ENCODE results near the gene PSMB7. TPM values are rescaled to one million over a fixed set of nuclear protein-coding genes. Genes with fewer than 3 reads are reported as not detected.
A peak's percentile ranks its signal among the peaks of the same experiment; 100 is the strongest.

The PSMB7 gene
- total RNA-seq, 2 experiments from 2014 or later = 69.3 to 71.7 TPM

- Histone ChIP-seq H3K27ac (ENCODE audit: low read depth in 1 of 2, low read length in 2 of 2) (no peak overlapping the region), H3K4me1 (ENCODE audit: insufficient read depth, low read length) (peaks cover 3% of the 10 kb centered on the region), H3K9me3 (ENCODE audit: control insufficient read depth in 1 of 2, insufficient read depth in 1 of 2, low read length in 2 of 2) (no peaks in the 10 kb centered on the region), H3K27me3 (ENCODE audit: control insufficient read depth in 1 of 2, insufficient read depth in 2 of 2, low read length in 2 of 2) (no peaks in the 10 kb centered on the region), H3K36me3 (ENCODE audit: insufficient read depth, low read length) (peaks cover 53% of the 10 kb centered on the region), H3K4me3 (ENCODE audit: low read length) (no peak overlapping the region)
- peaks cover 48% of the 10 kb centered on the region for H3K4me1 Mint-ChIP-seq (ENCODE audit: low read depth)
- no peak overlapping the region for H3K27ac Mint-ChIP-seq
- H3K4me3 Mint-ChIP-seq = no peak overlapping the region
- DNase-seq (no peak), ATAC-seq (ENCODE audit: poor library complexity) (no peak)
- intact Hi-C loops (cut with DNase I, micrococcal nuclease) = no loop called here
- CTCF ChIA-PET = no interaction called here
- H3K36me3 Mint-ChIP-seq (ENCODE audit: low read depth) = peaks cover 92% of the 10 kb centered on the region
- no peaks in the 10 kb centered on the region for H3K9me3 Mint-ChIP-seq
- POLR2A ChIA-PET = no interaction called here
- H3K27me3 Mint-ChIP-seq = no peaks in the 10 kb centered on the region
- TF ChIP-seq, protein P1, sequence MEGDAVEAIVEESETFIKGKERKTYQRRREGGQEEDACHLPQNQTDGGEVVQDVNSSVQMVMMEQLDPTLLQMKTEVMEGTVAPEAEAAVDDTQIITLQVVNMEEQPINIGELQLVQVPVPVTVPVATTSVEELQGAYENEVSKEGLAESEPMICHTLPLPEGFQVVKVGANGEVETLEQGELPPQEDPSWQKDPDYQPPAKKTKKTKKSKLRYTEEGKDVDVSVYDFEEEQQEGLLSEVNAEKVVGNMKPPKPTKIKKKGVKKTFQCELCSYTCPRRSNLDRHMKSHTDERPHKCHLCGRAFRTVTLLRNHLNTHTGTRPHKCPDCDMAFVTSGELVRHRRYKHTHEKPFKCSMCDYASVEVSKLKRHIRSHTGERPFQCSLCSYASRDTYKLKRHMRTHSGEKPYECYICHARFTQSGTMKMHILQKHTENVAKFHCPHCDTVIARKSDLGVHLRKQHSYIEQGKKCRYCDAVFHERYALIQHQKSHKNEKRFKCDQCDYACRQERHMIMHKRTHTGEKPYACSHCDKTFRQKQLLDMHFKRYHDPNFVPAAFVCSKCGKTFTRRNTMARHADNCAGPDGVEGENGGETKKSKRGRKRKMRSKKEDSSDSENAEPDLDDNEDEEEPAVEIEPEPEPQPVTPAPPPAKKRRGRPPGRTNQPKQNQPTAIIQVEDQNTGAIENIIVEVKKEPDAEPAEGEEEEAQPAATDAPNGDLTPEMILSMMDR (IDR thresholded peaks at IDR 0.05) = no peak
Measured at GRCh38 chr9:124398191-124398935, 16.9 kb downstream of the PSMB7 start.

DNA sequence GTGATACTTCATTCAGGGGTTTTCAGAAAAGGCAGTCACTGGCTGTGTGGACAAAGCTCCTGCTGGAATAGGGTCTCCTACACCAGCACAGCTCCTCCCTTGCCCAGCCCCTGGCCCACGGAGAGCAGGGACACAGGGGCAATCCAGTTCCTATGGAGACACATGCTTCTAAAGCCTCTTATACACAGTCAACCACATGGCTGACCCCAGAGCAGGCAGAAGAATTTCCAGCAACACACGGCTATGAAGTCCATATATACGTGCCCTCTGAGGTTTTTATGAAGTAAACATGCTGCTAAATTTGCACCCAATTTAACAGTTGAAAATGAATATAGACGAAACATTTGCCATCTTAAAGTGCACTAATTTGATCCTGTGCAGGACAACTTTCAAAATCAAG is 19.4 kb downstream of the PSMB7 start:
- no peaks in the 10 kb centered on the region for H3K9me3 ChIP-seq (ENCODE audit: control insufficient read depth in 1 of 2, insufficient read depth in 1 of 2, low read length in 2 of 2)
- H3K4me3 Mint-ChIP-seq = no peak overlapping the region
- ATAC-seq (ENCODE audit: poor library complexity) (no peak), DNase-seq (no peak)
- TF ChIP-seq, protein P1 (IDR thresholded peaks at IDR 0.05) = no peak
- CTCF ChIA-PET = interaction anchor here (1.0 kb wide), 1 partner anchor 12 kb away, joined by 3 read pairs; no protein-coding TSS in a partner anchor
- peaks cover 33% of the 10 kb centered on the region for H3K36me3 ChIP-seq (ENCODE audit: insufficient read depth, low read length)
- H3K27me3 Mint-ChIP-seq = no peaks in the 10 kb centered on the region
- H3K9me3 Mint-ChIP-seq = no peaks in the 10 kb centered on the region
- H3K27me3 ChIP-seq (ENCODE audit: control insufficient read depth in 1 of 2, insufficient read depth in 2 of 2, low read length in 2 of 2) = no peaks in the 10 kb centered on the region
- POLR2A ChIA-PET = no interaction called here
- H3K4me1 Mint-ChIP-seq (ENCODE audit: low read depth) = peaks cover 63% of the 10 kb centered on the region
- no peak overlapping the region for H3K27ac ChIP-seq (ENCODE audit: low read depth in 1 of 2, low read length in 2 of 2)
- no peak overlapping the region for H3K4me3 ChIP-seq (ENCODE audit: low read length)
- intact Hi-C loops (cut with DNase I, micrococcal nuclease) = no loop called here
- peaks cover 82% of the 10 kb centered on the region for H3K36me3 Mint-ChIP-seq (ENCODE audit: low read depth)
- H3K27ac Mint-ChIP-seq = no peak overlapping the region
- peaks cover 3% of the 10 kb centered on the region for H3K4me1 ChIP-seq (ENCODE audit: insufficient read depth, low read length)

GRCh38 chr9:124394596-124394995 is 20.6 kb downstream of the PSMB7 start:
- no peak overlapping the region for H3K4me3 Mint-ChIP-seq
- ATAC-seq (ENCODE audit: poor library complexity) = no peak
- Histone ChIP-seq H3K4me1 (ENCODE audit: insufficient read depth, low read length) (peaks cover 4% of the 10 kb centered on the region), H3K36me3 (ENCODE audit: insufficient read depth, low read length) (peaks cover 26% of the 10 kb centered on the region), H3K27ac (ENCODE audit: low read depth in 1 of 2, low read length in 2 of 2) (no peak overlapping the region), H3K27me3 (ENCODE audit: control insufficient read depth in 1 of 2, insufficient read depth in 2 of 2, low read length in 2 of 2) (no peaks in the 10 kb centered on the region), H3K9me3 (ENCODE audit: control insufficient read depth in 1 of 2, insufficient read depth in 1 of 2, low read length in 2 of 2) (no peaks in the 10 kb centered on the region), H3K4me3 (ENCODE audit: low read length) (no peak overlapping the region)
- peaks cover 74% of the 10 kb centered on the region for H3K36me3 Mint-ChIP-seq (ENCODE audit: low read depth)
- peak overlapping the region; percentile 27 for H3K27ac Mint-ChIP-seq
- CTCF ChIA-PET = no interaction called here
- peaks cover 66% of the 10 kb centered on the region for H3K4me1 Mint-ChIP-seq (ENCODE audit: low read depth)
- peak in 1 of 14 experiments; percentile 7 for DNase-seq
- POLR2A ChIA-PET = no interaction called here
- H3K9me3 Mint-ChIP-seq = no peaks in the 10 kb centered on the region
- TF ChIP-seq, protein P1 (IDR thresholded peaks at IDR 0.05) = no peak
- intact Hi-C loops (cut with DNase I, micrococcal nuclease) = loop anchor here in 1 of 2 experiments (5.0 kb wide), 1 partner anchor 267 kb away; no protein-coding TSS in a partner anchor
- no peaks in the 10 kb centered on the region for H3K27me3 Mint-ChIP-seq

Data from CD4-positive, alpha-beta T cell (primary cell).